ENCODE measurements around the gene FAM107A. TPM values are rescaled to one million over a fixed set of nuclear protein-coding genes. Genes with fewer than 3 reads are reported as not detected.
"Not testable (repeated sequence)": the region's sequence is repeated elsewhere in the genome, so short reads cannot be mapped to it uniquely, and the experiment has no call there.

FAM107A gene
- total RNA-seq, 1 donor from 2014 or later, result not detected

DNA sequence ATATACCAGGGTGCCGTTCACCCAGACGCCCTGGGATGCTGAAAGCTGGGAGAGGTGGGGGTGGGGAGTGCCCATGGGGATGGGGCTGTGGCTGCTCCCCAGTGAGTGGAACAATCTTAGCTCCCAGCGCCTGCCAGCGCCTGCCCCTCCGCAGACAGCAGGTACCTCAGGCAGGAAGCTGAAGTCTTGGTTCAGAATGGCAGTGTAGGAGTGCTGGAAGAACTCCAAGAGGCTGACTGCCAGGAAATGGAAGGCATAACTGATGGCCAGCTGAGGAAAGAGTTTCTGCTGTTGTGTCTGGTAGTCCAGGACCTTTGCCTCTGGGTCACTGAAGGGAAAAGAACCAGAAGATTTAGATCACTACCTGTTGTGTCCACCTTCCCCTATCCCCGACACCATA is 48.6 kb downstream of the FAM107A start:
- TF ChIP-seq, protein P1, sequence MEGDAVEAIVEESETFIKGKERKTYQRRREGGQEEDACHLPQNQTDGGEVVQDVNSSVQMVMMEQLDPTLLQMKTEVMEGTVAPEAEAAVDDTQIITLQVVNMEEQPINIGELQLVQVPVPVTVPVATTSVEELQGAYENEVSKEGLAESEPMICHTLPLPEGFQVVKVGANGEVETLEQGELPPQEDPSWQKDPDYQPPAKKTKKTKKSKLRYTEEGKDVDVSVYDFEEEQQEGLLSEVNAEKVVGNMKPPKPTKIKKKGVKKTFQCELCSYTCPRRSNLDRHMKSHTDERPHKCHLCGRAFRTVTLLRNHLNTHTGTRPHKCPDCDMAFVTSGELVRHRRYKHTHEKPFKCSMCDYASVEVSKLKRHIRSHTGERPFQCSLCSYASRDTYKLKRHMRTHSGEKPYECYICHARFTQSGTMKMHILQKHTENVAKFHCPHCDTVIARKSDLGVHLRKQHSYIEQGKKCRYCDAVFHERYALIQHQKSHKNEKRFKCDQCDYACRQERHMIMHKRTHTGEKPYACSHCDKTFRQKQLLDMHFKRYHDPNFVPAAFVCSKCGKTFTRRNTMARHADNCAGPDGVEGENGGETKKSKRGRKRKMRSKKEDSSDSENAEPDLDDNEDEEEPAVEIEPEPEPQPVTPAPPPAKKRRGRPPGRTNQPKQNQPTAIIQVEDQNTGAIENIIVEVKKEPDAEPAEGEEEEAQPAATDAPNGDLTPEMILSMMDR (IDR thresholded peaks at IDR 0.05), result no peak
- peak overlapping the region; percentile 64 for H3K27ac Mint-ChIP-seq (ENCODE audit: unreplicated experiment)
- DNase-seq (ENCODE audit: extremely low spot score, unreplicated experiment), result peak; percentile 51
- H3K4me3 Mint-ChIP-seq (ENCODE audit: unreplicated experiment), result no peak overlapping the region
- H3K9me3 Mint-ChIP-seq (ENCODE audit: unreplicated experiment), result no peaks in the 10 kb centered on the region
- no peaks in the 10 kb centered on the region for H3K36me3 Mint-ChIP-seq (ENCODE audit: unreplicated experiment)
- peaks cover 31% of the 10 kb centered on the region for H3K4me1 Mint-ChIP-seq (ENCODE audit: unreplicated experiment)
- no peaks in the 10 kb centered on the region for H3K27me3 Mint-ChIP-seq (ENCODE audit: unreplicated experiment)

DNA sequence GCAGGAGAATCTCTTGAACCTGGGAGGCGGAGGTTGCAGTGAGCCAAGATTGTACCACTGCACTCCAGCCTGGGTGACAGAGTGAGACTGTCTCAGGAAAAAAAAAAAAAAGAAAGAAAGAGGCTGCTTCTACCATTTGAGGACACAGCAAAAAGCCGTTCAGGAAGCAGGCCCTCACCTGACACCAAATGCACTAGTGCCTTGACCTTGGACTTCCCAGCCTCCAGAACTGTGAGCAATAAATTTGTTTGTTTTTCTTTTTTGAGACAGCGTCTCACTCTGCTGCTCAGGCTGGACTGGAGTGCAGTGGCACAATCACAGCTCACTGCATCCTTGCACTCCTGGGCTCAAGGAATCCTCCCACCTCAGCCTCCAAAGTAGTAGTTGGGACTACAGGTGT is 49.8 kb downstream of the FAM107A start:
- H3K27me3 Mint-ChIP-seq (ENCODE audit: unreplicated experiment); H3K4me3 Mint-ChIP-seq (ENCODE audit: unreplicated experiment); DNase-seq (ENCODE audit: extremely low spot score, unreplicated experiment); H3K27ac Mint-ChIP-seq (ENCODE audit: unreplicated experiment); H3K9me3 Mint-ChIP-seq (ENCODE audit: unreplicated experiment); H3K36me3 Mint-ChIP-seq (ENCODE audit: unreplicated experiment): not testable (repeated sequence)
- H3K4me1 Mint-ChIP-seq (ENCODE audit: unreplicated experiment), result peaks cover 24% of the 10 kb centered on the region

GRCh38 chr3:58526515-58526957 is 50.7 kb downstream of the FAM107A start:
- no peaks in the 10 kb centered on the region for H3K9me3 Mint-ChIP-seq (ENCODE audit: unreplicated experiment)
- no peaks in the 10 kb centered on the region for H3K36me3 Mint-ChIP-seq (ENCODE audit: unreplicated experiment)
- peaks cover 27% of the 10 kb centered on the region for H3K4me1 Mint-ChIP-seq (ENCODE audit: unreplicated experiment)
- no peaks in the 10 kb centered on the region for H3K27me3 Mint-ChIP-seq (ENCODE audit: unreplicated experiment)
- H3K4me3 Mint-ChIP-seq (ENCODE audit: unreplicated experiment), result no peak overlapping the region
- H3K27ac Mint-ChIP-seq (ENCODE audit: unreplicated experiment), result no peak overlapping the region
- TF ChIP-seq, protein P1 (IDR thresholded peaks at IDR 0.05), result no peak
- no peak for DNase-seq (ENCODE audit: extremely low spot score, unreplicated experiment)

DNA sequence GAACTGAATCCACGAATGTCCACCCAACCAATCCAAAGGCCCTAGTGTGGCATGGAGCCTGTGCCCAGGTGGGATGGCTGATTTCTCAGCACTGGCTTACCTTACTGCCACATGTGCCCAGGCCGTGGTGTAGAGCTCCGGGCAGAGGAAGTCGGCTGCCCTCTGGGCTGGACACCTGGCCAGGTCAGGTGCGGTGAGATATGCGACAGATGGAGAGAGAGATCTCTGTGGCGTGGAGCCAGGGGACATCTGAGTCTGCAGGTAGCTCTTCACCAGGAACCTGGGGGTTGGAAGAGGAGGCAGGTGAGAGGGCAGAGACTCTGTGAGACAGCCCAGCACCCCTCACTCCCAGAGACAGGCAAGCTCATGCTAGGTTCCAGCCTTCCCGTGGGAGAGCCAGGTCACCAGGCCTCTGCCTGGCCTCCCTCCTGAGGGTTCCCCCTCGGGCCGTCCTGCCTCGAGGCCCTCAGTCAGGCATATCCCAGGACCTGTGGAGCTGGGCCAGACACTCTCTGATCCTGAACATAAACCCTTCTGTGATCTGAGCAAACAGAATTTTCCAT is 52.8 kb downstream of the FAM107A start:
- H3K27me3 Mint-ChIP-seq (ENCODE audit: unreplicated experiment), result no peaks in the 10 kb centered on the region
- no peak for DNase-seq (ENCODE audit: extremely low spot score, unreplicated experiment)
- peaks cover 38% of the 10 kb centered on the region for H3K4me1 Mint-ChIP-seq (ENCODE audit: unreplicated experiment)
- no peak overlapping the region for H3K27ac Mint-ChIP-seq (ENCODE audit: unreplicated experiment)
- no peak overlapping the region for H3K4me3 Mint-ChIP-seq (ENCODE audit: unreplicated experiment)
- no peaks in the 10 kb centered on the region for H3K36me3 Mint-ChIP-seq (ENCODE audit: unreplicated experiment)
- TF ChIP-seq, protein P1 (IDR thresholded peaks at IDR 0.05), result no peak
- H3K9me3 Mint-ChIP-seq (ENCODE audit: unreplicated experiment), result no peaks in the 10 kb centered on the region

GRCh38 chr3:58522759-58523425 is 54.3 kb downstream of the FAM107A start:
- Mint-ChIP-seq H3K9me3 (ENCODE audit: unreplicated experiment) (no peaks in the 10 kb centered on the region), H3K27ac (ENCODE audit: unreplicated experiment) (no peak overlapping the region), H3K36me3 (ENCODE audit: unreplicated experiment) (no peaks in the 10 kb centered on the region), H3K4me1 (ENCODE audit: unreplicated experiment) (peaks cover 30% of the 10 kb centered on the region), H3K27me3 (ENCODE audit: unreplicated experiment) (no peaks in the 10 kb centered on the region), H3K4me3 (ENCODE audit: unreplicated experiment) (no peak overlapping the region)
- DNase-seq (ENCODE audit: extremely low spot score, unreplicated experiment), result no peak
- TF ChIP-seq, protein P1 (IDR thresholded peaks at IDR 0.05), result no peak

Data from osteocyte (in vitro differentiated cells).